ENCODE measurements around the gene TRPC4. TPM values are rescaled to one million over a fixed set of nuclear protein-coding genes. Genes with fewer than 3 reads are reported as not detected.

TRPC4 gene
- total RNA-seq, 1 experiment from 2014 or later = 8.0 TPM

DNA sequence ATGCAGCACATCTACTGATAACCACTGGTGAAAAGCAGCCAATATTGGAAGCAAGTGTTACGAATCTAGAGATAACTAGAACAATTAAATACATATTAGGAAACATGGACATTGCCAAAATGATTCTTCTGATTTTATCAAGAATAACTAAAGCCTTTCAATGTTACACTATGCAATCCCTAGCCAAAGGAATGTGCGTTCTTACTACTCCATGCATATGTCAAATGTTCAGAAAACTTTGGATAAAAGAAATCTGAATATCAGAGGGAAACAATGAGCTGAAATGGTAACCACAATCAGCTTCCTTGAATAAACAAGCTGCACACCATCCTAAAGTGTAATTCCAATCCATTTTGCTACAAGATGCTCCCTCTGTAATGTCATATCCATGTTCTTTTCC lies 270.1 kb downstream of the TRPC4 start:
- Mint-ChIP-seq H3K27me3 (ENCODE audit: low read depth) (no peaks in the 10 kb centered on the region; the same call in 1 of the 2 replicates), H3K4me3 (no peak overlapping the region), H3K9me3 (no peaks in the 10 kb centered on the region), H3K27ac (no peak overlapping the region), H3K4me1 (peaks cover 56% of the 10 kb centered on the region), H3K36me3 (no peaks in the 10 kb centered on the region)
- ATAC-seq (no peak), DNase-seq (ENCODE audit: low spot score) (no peak)
- ChIA-PET POLR2A (no interaction called here), CTCF (no interaction called here)
- TF ChIP-seq NR1H2 (CRISPR knock-in tag; IDR thresholded peaks at IDR 0.05) (no peak), GTF2I (CRISPR knock-in tag; conservative IDR thresholded peaks at IDR 0.05) (no peak), ZNF219 (CRISPR knock-in tag; IDR thresholded peaks at IDR 0.05; ENCODE audit: borderline replicate concordance) (no peak), NFE2L1 (CRISPR knock-in tag; IDR thresholded peaks at IDR 0.05) (no peak), KAT7 (CRISPR knock-in tag; IDR thresholded peaks at IDR 0.05; ENCODE audit: borderline replicate concordance) (no peak), NFYB (CRISPR knock-in tag; conservative IDR thresholded peaks at IDR 0.05; ENCODE audit: low read depth) (no peak), ZNF416 (CRISPR knock-in tag; IDR thresholded peaks at IDR 0.05) (no peak), MXD4 (CRISPR knock-in tag; IDR thresholded peaks at IDR 0.05; ENCODE audit: borderline replicate concordance) (no peak), ESRRA (CRISPR knock-in tag; IDR thresholded peaks at IDR 0.05; ENCODE audit: borderline replicate concordance) (no peak)
- TF ChIP-seq, protein P1, sequence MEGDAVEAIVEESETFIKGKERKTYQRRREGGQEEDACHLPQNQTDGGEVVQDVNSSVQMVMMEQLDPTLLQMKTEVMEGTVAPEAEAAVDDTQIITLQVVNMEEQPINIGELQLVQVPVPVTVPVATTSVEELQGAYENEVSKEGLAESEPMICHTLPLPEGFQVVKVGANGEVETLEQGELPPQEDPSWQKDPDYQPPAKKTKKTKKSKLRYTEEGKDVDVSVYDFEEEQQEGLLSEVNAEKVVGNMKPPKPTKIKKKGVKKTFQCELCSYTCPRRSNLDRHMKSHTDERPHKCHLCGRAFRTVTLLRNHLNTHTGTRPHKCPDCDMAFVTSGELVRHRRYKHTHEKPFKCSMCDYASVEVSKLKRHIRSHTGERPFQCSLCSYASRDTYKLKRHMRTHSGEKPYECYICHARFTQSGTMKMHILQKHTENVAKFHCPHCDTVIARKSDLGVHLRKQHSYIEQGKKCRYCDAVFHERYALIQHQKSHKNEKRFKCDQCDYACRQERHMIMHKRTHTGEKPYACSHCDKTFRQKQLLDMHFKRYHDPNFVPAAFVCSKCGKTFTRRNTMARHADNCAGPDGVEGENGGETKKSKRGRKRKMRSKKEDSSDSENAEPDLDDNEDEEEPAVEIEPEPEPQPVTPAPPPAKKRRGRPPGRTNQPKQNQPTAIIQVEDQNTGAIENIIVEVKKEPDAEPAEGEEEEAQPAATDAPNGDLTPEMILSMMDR (IDR thresholded peaks at IDR 0.05) = no peak
- TF ChIP-seq, protein P2, sequence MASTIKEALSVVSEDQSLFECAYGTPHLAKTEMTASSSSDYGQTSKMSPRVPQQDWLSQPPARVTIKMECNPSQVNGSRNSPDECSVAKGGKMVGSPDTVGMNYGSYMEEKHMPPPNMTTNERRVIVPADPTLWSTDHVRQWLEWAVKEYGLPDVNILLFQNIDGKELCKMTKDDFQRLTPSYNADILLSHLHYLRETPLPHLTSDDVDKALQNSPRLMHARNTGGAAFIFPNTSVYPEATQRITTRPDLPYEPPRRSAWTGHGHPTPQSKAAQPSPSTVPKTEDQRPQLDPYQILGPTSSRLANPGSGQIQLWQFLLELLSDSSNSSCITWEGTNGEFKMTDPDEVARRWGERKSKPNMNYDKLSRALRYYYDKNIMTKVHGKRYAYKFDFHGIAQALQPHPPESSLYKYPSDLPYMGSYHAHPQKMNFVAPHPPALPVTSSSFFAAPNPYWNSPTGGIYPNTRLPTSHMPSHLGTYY (CRISPR knock-in tag; IDR thresholded peaks at IDR 0.05) = no peak
- TF ChIP-seq, protein P3, sequence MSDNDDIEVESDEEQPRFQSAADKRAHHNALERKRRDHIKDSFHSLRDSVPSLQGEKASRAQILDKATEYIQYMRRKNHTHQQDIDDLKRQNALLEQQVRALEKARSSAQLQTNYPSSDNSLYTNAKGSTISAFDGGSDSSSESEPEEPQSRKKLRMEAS (CRISPR knock-in tag; IDR thresholded peaks at IDR 0.05) = no peak

DNA sequence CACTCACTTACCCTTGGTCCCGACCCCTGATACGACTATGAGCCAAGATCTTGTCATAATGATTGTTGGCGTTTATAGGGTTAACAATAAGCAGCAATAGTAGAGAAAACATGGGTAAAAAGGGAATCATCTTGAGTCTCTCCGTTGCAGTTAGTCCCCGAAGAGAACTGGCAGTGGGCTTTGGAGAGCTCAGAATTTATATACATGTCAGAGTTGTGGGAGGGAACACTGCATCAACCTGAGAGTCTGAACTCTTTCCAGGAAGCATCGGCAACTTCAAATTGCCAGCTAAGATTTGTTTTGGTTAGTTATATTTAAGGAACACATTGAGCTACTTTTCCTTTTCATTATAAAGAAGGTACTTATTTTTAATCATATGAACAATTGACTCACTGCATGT lies 271.0 kb downstream of the TRPC4 start, which contains the start of gene POSTN:
Gene POSTN, minus strand, starts transcription at position 172 of the 400 bp plus-strand sequence. Its CDS starts 42 bp downstream, at position 130.
- Mint-ChIP-seq H3K27ac (no peak within 1 kb of the TSS), H3K4me3 (peak within 1 kb of the TSS; percentile 32), H3K36me3 (no peaks in the 10 kb centered on the region), H3K27me3 (ENCODE audit: low read depth) (no peaks in the 10 kb centered on the region; the same call in 1 of the 2 replicates), H3K4me1 (peaks cover 63% of the 10 kb centered on the region), H3K9me3 (no peaks in the 10 kb centered on the region)
- DNase-seq (ENCODE audit: low spot score) (no peak), ATAC-seq (no peak)
- TF ChIP-seq, protein P4, sequence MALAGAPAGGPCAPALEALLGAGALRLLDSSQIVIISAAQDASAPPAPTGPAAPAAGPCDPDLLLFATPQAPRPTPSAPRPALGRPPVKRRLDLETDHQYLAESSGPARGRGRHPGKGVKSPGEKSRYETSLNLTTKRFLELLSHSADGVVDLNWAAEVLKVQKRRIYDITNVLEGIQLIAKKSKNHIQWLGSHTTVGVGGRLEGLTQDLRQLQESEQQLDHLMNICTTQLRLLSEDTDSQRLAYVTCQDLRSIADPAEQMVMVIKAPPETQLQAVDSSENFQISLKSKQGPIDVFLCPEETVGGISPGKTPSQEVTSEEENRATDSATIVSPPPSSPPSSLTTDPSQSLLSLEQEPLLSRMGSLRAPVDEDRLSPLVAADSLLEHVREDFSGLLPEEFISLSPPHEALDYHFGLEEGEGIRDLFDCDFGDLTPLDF (CRISPR knock-in tag; IDR thresholded peaks at IDR 0.05) = no peak
- TF ChIP-seq RORB (CRISPR knock-in tag; IDR thresholded peaks at IDR 0.05) = no peak
- TF ChIP-seq, protein P5, sequence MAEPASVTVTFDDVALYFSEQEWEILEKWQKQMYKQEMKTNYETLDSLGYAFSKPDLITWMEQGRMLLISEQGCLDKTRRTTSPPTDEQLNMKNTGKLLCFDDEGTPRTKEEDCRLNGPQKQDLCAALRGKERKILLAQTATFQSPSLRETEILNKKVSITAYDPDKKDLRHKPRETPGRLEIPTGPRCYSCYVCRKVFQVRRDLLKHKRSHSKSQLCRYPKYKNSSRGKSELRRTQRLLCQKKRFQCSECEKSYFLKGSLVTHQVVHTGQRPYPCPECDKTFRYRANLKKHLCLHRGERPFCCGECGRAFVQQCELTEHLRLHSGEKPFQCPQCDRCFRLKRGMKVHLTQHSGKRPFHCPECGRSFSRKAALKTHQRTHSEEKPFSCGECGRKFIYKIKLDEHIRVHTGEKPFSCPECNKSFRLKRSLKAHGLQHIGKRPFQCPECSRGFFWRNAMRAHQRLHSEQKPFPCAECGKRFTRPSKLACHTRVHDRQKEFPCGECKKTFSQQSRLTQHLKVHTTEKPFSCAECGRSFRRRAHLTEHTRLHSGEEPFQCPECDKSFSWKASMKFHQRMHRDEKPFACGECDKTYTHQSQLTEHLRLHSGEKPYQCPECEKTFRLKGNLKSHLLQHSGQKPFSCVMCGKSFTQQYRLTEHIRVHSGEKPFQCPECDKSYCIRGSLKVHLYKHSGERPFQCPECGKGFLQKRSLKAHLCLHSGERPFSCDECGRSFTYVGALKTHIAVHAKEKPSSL (CRISPR knock-in tag; conservative IDR thresholded peaks at IDR 0.05) = no peak
- TF ChIP-seq ZBTB21 (CRISPR knock-in tag; IDR thresholded peaks at IDR 0.05; ENCODE audit: borderline replicate concordance) = no peak
- TF ChIP-seq ZNF232 (CRISPR knock-in tag; IDR thresholded peaks at IDR 0.05) = no peak
- ChIA-PET CTCF (interaction anchor here (1.0 kb wide), 1 partner anchor 293 kb away, joined by 4 read pairs; no protein-coding TSS in a partner anchor), POLR2A (no interaction called here)

Measured in WTC11 (cell line).